Adipose tissue (tissue), 3 donors: ENCODE results near the gene PLAC9. TPM values are rescaled to one million over a fixed set of nuclear protein-coding genes. Genes with fewer than 3 reads are reported as not detected.
"Not testable (repeated sequence)": the region's sequence is repeated elsewhere in the genome, so short reads cannot be mapped to it uniquely, and the experiment has no call there.

ENCODE experiments used
- H3K27ac ChIP-seq: one replicate; pipeline ENCODE4 v1.5.1; 2013; ENCODE audit warnings: low read depth, low read length
- WGBS, 3 donors: extraction: QIAGEN DNeasy Blood & Tissue Kit; methylation state at CpG; one replicate each; pipeline ENCODE4 v1.1.7; 2013; 5-methylcytosine and 5-hydroxymethylcytosine counted together
- polyA plus RNA-seq, 3 donors: library from polyadenylated mRNA; stranded (reverse); fragments of 200-250 nt; gene quantifications; one replicate each; pipeline ENCODE4 v1.2.3, GENCODE V29; 2013
- donor health status: healthy with polysubstance abuse.
- donor health status: Bipolar disorder and iron deficiency.
- donor health status: healthy.

Gene PLAC9, protein sequence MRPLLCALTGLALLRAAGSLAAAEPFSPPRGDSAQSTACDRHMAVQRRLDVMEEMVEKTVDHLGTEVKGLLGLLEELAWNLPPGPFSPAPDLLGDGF
- polyA plus RNA-seq: 100 to 1,000 TPM in 1 of 3 donors, 10 to 100 TPM in 1, 1 to 10 TPM in 1; 4.7 to 101 (median 38.5) TPM

DNA sequence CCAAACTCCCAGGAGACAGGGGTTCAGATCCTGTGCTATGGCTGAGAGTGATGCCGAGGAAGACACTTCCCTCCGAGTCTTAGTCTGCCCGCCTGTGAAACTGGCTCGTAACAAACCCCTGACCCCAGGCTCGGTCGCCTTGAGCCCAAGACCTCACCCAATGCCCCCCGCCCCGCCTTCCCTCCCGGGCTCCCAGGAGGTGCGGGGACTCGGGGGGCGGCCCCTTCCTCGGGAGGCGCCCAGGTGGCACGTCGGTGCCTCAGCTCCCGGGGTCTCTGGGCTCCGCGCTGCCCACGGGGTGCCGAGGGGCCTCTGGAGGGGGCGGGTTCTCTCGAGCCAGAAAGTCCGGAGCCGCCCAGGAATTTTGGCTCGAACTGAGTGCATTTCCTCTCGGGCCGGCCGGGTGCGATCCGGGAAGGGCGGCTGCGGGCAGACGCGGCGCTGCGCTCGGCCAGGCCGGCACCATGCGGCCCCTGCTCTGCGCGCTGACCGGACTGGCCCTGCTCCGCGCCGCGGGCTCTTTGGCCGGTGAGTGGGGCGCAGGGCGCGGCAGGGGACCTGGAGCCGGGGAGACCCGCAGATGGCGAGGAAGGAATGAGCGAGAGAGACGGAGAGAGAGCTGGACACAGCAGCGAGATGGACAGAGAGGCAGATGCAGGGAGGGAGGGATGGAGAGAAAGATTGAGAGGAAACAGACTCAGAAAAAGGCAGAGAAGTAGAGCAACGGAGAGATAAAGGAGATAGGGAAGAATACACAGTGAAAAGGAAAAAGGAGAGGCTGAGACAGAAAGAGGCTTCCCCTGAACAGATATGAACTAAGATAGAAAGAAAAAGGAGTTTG, at the start of gene PLAC9:
Gene PLAC9, plus strand, starts transcription at position 432 of the 841 bp plus-strand sequence. Its CDS starts 33 bp downstream, at position 465.
- H3K27ac ChIP-seq: peak within 1 kb of the TSS; percentile 11
- 2 to 4% (median 3%) methylated on average over 56 to 57 of the region's 58 CpGs for WGBS, 3 donors

DNA sequence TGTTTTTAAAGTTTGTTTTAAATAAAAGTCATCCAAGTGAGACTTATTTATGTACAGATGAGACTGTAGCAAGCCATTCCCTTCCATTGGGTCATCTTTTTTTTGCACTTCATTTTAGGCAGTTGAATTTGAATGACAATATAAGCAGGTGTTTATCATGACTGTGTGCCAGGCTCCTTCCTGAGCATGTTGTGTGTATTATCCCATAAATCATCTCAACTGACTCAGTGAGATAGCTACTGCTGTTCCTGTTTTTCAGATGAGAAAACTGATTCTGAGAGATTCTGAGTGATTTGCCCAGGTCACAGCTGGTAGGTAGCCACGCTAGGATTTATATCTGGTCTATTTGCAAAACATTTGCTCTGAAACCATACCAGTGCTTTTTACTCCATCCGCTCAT, 42.4 kb upstream of the PLAC9 start:
- 61 to 78% (median 77%) methylated on average over 2 of the region's 2 CpGs for WGBS, 3 donors
- no peak overlapping the region for H3K27ac ChIP-seq

DNA sequence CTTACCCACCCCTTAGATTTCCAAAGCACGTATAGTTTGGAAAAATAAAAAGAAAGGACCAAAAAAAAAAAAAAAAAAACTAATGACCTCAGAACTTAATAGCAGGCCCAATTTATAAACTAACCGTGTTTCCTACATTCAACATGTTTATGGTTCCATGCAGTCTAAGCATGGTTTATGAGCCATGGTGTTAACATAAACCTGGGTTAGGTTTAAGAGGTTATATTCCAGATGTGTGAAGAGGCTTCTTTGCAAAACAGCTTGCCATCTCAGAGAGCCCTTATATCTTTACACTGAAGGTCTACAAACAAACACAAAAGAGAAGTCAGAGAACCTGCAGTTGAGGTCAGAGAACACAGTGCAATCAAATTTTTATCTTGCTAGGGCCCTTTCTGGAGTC, 38.3 kb upstream of the PLAC9 start:
- WGBS, 3 donors: 70 to 82% (median 80%) methylated on average over 2 of the region's 2 CpGs
- H3K27ac ChIP-seq: no peak overlapping the region

DNA sequence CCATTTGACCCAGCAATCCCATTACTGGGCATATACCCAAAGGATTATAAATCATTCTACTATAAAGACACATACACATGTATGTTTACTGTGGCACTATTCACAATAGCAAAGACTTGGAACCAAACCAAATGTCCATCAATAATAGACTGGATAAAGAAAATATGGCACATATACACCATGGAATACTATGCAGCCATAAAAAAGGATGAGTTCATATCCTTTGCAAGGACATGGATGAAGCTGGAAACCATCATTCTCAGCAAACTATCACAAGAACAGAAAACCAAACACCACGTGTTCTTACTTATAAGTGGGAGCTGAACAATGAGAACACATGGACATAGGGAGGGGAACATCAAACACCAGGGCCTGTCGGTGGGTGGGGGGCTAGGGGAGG, 34.3 kb upstream of the PLAC9 start:
- not testable (repeated sequence) for H3K27ac ChIP-seq
- WGBS, 3 donors: 80 to 91% (median 91%) methylated on average over 2 of the region's 2 CpGs

DNA sequence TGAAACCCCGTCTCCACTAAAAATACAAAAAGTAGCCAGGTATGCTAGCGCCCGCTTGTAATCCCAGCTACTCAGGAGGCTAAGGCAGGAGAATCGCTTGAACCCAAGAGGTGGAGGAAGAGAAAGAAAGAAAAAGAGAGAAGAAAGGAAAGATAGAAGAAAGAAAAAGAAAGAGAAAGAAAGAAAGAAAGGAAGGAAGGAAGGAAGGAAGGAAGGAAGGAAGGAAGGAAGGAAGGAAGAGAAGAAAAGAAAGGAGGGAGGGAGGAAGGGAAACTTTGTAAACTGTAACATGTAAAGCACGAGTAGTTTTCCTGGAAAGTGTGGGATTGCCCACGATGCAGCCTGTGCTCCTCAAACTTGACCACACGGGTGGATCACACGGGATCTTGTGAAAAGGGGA, 33.2 kb upstream of the PLAC9 start:
- not testable (repeated sequence) for H3K27ac ChIP-seq
- 81 to 85% (median 82%) methylated on average over 8 of the region's 8 CpGs for WGBS, 3 donors

DNA sequence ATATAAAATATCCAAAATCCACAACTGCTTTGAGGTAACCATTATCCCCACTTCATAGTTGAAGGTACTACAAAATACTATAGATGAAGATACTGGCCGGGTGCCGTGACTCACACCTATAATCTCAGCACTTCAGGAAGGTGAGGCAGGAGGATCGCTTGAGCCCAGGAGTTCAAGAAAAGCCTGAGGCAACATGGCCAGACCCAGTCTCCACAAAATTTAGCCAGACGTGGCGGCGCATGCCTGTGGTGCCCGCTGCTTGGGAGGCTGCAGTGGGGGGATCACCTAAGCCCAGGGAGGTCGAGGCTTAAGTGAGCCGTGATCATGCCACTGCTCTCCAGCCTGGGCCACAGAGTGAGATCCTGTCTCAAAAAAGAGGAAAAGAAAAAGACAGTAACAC, 32.4 kb upstream of the PLAC9 start:
- 93 to 97% (median 94%) methylated on average over 9 of the region's 9 CpGs for WGBS, 3 donors

DNA sequence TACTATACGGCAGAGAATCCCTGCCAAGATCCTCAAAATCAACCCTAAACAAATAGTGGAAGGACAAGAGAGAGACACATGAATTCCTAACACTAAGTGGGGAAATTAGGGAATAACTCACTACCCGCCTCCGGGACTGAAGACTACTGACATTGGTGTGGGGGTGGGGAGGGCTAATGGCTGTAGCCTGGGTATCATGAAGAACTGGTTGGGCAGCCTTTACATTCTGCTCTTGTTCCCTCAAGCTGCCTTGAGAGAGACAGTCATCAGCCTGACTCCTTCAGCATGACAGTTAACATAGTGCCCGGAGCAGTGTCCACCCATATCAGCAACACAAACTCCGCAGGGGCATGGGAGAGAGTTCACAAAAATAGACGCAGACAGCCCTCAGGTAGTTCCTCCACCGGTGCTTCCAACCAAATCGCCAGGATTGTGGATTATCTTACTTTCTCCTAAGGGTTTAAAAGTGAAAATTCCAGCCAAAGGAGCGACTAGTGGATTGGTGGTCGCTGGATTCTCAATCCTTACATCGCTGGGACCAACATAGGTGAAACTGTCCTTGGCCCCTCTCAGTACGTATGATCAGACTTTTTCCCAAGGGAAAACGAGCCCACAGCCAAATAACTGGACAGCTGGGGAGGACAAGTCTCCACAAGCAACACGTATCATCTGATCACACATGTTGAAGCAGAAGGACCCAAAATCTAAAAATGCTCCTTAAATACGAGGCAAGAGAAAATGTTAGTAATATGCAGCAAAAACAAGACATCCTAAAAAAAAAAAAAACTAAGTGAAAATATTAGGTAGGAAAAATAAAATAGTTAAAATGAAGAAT, 31.5 kb upstream of the PLAC9 start:
- 58 to 93% (median 88%) methylated on average over 15 of the region's 15 CpGs for WGBS, 3 donors
- H3K27ac ChIP-seq: no peak overlapping the region

More for the DNA sequence above, 32.4 kb upstream of the PLAC9 start:
- no peak overlapping the region for H3K27ac ChIP-seq

DNA sequence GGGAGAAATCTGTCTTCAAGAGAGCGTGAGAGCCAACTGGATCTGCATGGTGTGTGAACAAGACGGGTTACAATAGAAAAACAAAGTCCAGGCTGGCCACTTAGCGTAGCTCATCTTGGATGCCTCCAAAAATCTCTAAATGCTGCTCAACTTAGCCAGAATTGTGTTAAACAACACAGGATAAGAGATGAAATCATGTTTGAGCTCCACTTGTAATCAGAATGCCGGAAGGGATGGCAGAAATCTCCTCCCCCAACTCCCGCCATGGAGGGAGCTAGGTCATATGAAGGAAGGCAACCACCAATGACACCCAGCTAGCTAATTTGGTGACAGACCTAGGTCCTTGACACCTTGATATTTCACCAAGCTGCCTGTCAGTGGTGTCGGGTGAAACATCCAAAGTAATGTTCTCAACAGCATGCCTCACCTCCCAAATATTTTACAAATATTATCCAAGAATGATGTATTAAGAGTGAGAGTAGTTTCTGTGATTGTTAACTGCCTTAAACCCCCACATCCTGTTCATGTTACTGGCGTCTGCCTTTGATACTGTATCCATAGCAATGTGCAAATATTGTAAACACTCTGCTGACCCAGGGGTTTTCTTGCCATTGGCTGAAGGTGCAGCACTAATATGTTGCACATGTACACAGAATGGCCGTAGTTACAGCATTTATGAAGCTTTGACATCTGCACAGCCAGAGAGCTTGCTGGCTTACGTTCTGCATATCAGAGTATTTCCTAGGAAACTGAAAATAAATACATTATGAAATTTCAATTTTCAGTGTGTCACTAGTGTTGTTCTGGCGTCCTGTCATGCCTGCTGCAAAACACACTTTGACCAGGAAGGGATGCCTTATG, 28.2 kb upstream of the PLAC9 start:
- WGBS, 3 donors: 36 to 54% (median 41%) methylated on average over 10 of the region's 10 CpGs
- H3K27ac ChIP-seq: no peak overlapping the region

DNA sequence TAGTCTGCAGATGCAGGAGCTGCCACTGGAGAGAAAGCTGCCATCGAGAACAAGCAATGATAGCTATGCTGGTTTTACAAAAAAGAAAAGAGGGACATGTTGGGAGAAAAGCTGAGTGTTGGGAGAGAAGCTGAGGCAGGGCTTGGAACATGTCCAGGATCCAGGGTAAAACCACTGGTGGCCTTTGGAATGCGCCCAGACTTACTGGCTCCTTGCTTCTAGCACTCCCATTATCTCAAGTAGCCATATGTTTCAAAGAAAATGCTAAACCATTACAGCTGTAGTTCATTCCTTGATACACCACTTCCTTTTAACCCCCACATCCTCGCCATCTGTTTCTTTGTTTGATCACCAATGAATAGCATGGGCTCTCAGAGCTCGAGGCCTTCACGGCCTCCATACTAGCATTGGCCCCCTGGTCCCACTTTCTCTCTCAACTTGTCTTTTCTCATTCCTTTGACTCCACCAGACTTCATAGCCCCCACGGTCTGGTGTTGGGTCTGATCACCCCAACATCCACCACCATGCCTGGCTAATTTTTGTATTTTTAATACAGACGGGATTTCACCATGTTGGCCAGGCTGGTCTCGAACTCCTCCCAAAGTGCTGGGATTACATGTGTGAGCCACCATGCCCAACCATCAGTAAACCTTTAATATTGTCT, 23.8 kb upstream of the PLAC9 start:
- no peak overlapping the region for H3K27ac ChIP-seq
- 81 to 95% (median 93%) methylated on average over 8 of the region's 8 CpGs for WGBS, 3 donors

DNA sequence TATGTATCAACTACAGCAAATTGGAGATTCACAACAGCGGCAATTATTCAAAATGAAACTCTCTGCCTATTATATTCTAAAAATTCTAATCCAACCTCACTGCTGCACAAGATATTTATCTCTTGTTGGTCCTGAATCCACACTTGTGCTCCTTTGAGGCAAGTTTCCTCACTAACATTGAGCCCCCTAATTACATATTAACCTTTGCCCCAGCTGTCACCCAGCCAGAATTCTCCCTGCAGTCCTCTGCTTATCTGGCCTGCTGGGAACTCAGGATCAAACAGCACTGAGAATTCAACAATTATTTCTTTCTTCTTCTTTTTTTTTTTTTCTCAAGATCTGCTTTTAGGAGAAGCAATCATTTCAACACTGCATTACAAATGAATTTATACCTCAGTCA, 21.5 kb upstream of the PLAC9 start:
- WGBS, 3 donors: 72 to 93% (median 85%) methylated on average over 1 of the region's 1 CpG
- H3K27ac ChIP-seq: no peak overlapping the region

DNA sequence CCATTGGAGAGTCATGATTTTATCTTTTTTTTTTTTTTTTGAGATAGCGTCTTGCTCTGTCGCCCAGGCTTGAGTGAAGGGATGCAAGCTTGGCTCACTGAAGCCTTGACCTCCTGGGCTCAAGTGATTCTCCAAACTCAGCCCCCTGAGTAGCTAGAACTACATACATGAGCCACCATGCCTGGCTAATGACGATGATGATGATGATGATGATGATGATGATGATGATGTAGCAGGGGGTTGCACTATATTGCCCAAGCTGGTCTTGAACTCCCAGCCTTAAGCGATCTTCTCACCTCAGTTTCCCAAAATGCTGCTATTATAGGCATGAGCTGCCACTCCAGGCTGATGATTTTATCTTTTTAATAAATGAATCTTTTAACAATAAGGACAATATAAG, 13.9 kb upstream of the PLAC9 start:
- 76 to 91% (median 87%) methylated on average over 4 of the region's 4 CpGs for WGBS, 3 donors
- H3K27ac ChIP-seq: no peak overlapping the region

DNA sequence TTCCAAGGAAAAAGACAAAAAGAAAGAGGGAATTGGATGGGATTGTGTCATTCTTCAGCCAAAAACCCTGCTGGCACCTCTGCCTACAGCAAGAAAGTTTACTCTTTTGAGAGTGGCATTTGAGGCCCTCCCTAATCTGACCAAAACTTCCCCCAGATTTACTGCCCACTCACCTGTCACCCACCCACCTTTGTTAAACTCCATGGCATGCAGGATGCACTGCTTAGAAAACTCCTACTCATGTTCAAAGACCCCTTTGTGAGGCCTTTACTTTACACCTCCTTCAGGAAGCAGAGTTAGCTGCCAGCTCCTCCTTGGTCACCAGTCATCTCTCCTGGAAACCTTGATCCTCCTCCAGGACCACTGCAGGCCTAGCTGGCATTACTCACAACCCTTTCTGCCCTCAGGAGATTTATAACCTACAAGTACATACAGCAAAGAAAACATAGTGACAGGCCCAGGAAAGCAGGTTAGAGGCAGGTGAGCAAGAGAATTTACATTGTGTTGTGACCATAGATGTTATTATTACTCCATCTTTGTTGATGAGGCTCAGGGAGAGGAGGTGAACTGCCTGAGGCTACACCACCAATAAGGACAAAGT, 10.3 kb upstream of the PLAC9 start:
- no peak overlapping the region for H3K27ac ChIP-seq

DNA sequence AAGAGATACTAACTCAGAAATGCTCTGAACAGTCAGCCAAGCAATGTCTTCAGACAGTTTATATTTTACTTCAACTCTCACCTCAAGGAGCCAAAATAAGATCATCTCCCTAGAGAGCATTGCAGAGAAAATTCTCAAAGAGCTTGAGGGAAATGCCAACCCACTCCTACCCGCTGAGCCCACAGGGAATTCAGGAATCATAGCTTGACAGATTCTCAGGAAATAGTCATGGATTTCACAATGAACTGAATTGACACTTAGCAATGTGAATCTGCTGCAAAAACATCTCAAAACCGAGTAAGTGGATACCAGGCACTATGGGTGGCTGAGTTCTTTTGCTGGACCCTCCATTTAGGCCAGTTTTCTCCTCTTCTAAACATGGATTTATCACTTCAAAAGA, 9.8 kb upstream of the PLAC9 start:
- WGBS, 3 donors: 61 to 64% (median 64%) methylated on average over 2 of the region's 2 CpGs
- no peak overlapping the region for H3K27ac ChIP-seq

DNA sequence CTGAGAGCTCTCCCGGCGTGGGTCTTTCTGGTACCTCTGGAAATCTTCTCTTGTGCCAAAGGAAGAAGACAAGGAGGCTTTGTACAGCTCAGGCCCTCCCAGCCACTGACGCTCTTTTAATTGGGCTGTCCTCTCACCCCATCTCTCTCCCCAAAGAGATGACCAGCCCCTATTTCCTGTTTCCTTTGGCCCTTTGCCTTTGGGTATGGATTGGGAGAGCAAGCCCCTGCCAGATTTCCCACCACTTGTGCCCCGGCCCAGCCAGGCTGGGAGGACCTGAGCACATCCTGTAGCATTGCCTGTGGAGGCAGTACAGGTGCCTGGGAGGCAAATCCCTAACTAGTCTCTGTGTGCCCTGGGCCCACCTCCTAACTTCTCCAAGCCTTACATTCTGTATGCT, 5.7 kb upstream of the PLAC9 start:
- H3K27ac ChIP-seq: no peak overlapping the region
- 45 to 68% (median 56%) methylated on average over 4 of the region's 4 CpGs for WGBS, 3 donors

DNA sequence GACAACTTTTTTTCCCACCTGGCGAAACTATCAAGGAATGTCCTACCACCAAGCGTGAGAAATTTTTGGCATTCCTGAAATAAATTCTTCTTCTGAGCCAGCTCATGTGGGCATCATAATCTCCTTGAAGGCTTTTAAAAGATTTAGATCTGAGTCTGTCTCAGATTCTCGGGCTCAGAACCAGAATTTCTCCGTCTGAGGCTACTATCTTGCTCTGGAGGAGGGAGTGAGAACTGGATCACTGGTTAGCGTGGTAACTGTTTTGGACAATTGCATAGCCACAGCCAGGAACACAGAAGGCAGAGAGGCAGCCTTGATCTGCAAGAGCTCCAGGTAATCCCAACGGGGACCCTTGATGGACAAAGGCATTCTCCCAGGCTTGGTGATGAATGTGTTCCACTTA, 1.0 kb upstream of the PLAC9 start:
- no peak overlapping the region for H3K27ac ChIP-seq
- WGBS, 3 donors: 77 to 85% (median 81%) methylated on average over 6 of the region's 6 CpGs

DNA sequence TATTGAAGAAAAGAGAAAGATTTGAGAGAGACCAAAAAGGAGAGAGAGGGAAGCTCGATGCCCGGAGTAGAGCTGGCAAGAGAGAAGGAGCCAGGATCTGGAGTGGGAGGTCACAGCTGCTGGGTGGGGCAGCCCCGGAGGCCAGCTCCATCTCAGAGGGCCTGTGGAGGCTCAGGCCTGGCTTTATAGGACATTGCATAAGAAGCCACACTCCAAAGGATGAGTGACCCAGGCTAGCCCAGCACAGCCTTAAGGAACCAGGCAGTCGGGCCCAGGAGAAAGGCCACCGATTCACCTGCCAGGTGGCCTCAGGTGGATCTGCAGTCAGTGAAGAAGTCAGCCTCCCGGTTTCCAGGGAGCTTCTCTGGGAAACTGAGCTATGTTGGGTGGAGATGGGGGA, 676 bp downstream of the PLAC9 start:
- no peak overlapping the region for H3K27ac ChIP-seq
- WGBS, 3 donors: 29 to 57% (median 35%) methylated on average over 6 of the region's 6 CpGs

DNA sequence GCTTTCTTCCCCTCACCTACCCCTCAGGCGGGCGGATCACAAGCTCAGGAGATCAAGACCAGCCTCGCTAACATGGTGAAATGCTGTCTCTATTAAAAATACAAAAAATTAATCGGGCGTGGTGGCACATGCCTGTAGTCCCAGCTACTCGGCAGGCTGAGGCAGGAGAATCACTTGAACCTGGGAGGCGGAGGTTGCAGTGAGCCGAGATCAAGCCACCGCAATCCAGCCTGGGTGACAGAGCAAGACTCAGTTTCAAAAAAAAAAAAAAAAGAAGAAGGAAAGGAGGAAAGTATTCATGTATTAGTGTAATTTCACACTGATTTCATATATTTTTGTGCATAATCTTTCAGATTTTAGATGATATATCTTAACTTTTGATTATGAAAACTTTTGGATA, 1.2 kb downstream of the PLAC9 start:
- WGBS, 3 donors: 64 to 88% (median 75%) methylated on average over 9 of the region's 9 CpGs
- not testable (repeated sequence) for H3K27ac ChIP-seq
